Measurements from ENCODE around the gene MAP10.

The MAP10 gene

GRCh38 chr1:232766241-232766890, 38.9 kb upstream of the MAP10 start:
- Histone ChIP-seq H3K36me3 (replicated peaks; ENCODE audit: low read depth, low read length) (no peaks in the 10 kb centered on the region), H3K4me3 (ENCODE audit: low read length) (peak overlapping the region; percentile 32; the same call in 1 of the 2 replicates), H3K4me2 (ENCODE audit: low read length) (peak overlapping the region; percentile 43), H3K79me2 (ENCODE audit: low read length) (no peaks in the 10 kb centered on the region), H3K4me1 (ENCODE audit: low read length) (peaks cover 19% of the 10 kb centered on the region), H3K27me3 (ENCODE audit: low read depth, low read length) (no peaks in the 10 kb centered on the region), H2AFZ (ENCODE audit: low read depth, low read length) (peak overlapping the region; percentile 55; the same call in 1 of the 2 replicates), H3K9me3 (ENCODE audit: insufficient read depth, low read length) (no peaks in the 10 kb centered on the region), H4K20me1 (ENCODE audit: insufficient read depth, low read length) (no peaks in the 10 kb centered on the region), H3K9ac (ENCODE audit: low read length) (no peak overlapping the region), H3K27ac (ENCODE audit: low read length) (no peak overlapping the region; the same call in 1 of the 2 replicates)
- TF ChIP-seq CTCF (IDR thresholded peaks at IDR 0.05; ENCODE audit: low read depth, low read length): no peak
- TF ChIP-seq EZH2phosphoT487 (IDR thresholded peaks at IDR 0.05; ENCODE audit: low read depth): no peak

GRCh38 chr1:232766904-232767303, 38.3 kb upstream of the MAP10 start:
- no peak overlapping the region for H3K9ac ChIP-seq (ENCODE audit: low read length)
- no peaks in the 10 kb centered on the region for H3K9me3 ChIP-seq (ENCODE audit: insufficient read depth, low read length)
- H3K27ac ChIP-seq (ENCODE audit: low read length): peak overlapping the region; percentile 17
- H3K4me3 ChIP-seq (ENCODE audit: low read length): no peak overlapping the region
- peak overlapping the region; percentile 43; the same call in 1 of the 2 replicates for H3K4me2 ChIP-seq (ENCODE audit: low read length)
- no peak overlapping the region for H2AFZ ChIP-seq (ENCODE audit: low read depth, low read length)
- no peaks in the 10 kb centered on the region for H3K79me2 ChIP-seq (ENCODE audit: low read length)
- peaks cover 19% of the 10 kb centered on the region for H3K4me1 ChIP-seq (ENCODE audit: low read length)
- TF ChIP-seq CTCF (IDR thresholded peaks at IDR 0.05; ENCODE audit: low read depth, low read length): no peak
- H3K27me3 ChIP-seq (ENCODE audit: low read depth, low read length): no peaks in the 10 kb centered on the region
- H3K36me3 ChIP-seq (replicated peaks; ENCODE audit: low read depth, low read length): no peaks in the 10 kb centered on the region
- H4K20me1 ChIP-seq (ENCODE audit: insufficient read depth, low read length): no peaks in the 10 kb centered on the region

- H3K27me3 ChIP-seq (ENCODE audit: low read depth, low read length): no peaks in the 10 kb centered on the region
- TF ChIP-seq EZH2phosphoT487 (IDR thresholded peaks at IDR 0.05; ENCODE audit: low read depth) (no peak), CTCF (IDR thresholded peaks at IDR 0.05; ENCODE audit: low read depth, low read length) (no peak)
- peak overlapping the region; percentile 17 for H3K27ac ChIP-seq (ENCODE audit: low read length)
- H3K36me3 ChIP-seq (replicated peaks; ENCODE audit: low read depth, low read length): no peaks in the 10 kb centered on the region
- no peaks in the 10 kb centered on the region for H3K79me2 ChIP-seq (ENCODE audit: low read length)
- no peak overlapping the region for H3K9ac ChIP-seq (ENCODE audit: low read length)
- no peaks in the 10 kb centered on the region for H4K20me1 ChIP-seq (ENCODE audit: insufficient read depth, low read length)
- no peaks in the 10 kb centered on the region for H3K9me3 ChIP-seq (ENCODE audit: insufficient read depth, low read length)
- peak overlapping the region; percentile 43; the same call in 1 of the 2 replicates for H3K4me2 ChIP-seq (ENCODE audit: low read length)
- peaks cover 19% of the 10 kb centered on the region for H3K4me1 ChIP-seq (ENCODE audit: low read length)
- no peak overlapping the region for H2AFZ ChIP-seq (ENCODE audit: low read depth, low read length)
- no peak overlapping the region for H3K4me3 ChIP-seq (ENCODE audit: low read length)
These were observed 37.7 kb upstream of the MAP10 start for GRCh38 chr1:232767305-232768074.

- TF ChIP-seq EZH2phosphoT487 (IDR thresholded peaks at IDR 0.05; ENCODE audit: low read depth) (no peak), CTCF (IDR thresholded peaks at IDR 0.05; ENCODE audit: low read depth, low read length) (no peak)
- H2AFZ ChIP-seq (ENCODE audit: low read depth, low read length): no peak overlapping the region
- H3K9me3 ChIP-seq (ENCODE audit: insufficient read depth, low read length): no peaks in the 10 kb centered on the region
- no peak overlapping the region for H3K4me3 ChIP-seq (ENCODE audit: low read length)
- no peaks in the 10 kb centered on the region for H4K20me1 ChIP-seq (ENCODE audit: insufficient read depth, low read length)
- no peaks in the 10 kb centered on the region for H3K79me2 ChIP-seq (ENCODE audit: low read length)
- H3K9ac ChIP-seq (ENCODE audit: low read length): no peak overlapping the region
- H3K4me1 ChIP-seq (ENCODE audit: low read length): peaks cover 19% of the 10 kb centered on the region
- H3K27me3 ChIP-seq (ENCODE audit: low read depth, low read length): no peaks in the 10 kb centered on the region
- no peak overlapping the region for H3K27ac ChIP-seq (ENCODE audit: low read length)
- H3K36me3 ChIP-seq (replicated peaks; ENCODE audit: low read depth, low read length): no peaks in the 10 kb centered on the region
- no peak overlapping the region for H3K4me2 ChIP-seq (ENCODE audit: low read length)
These were observed 36.4 kb upstream of the MAP10 start for GRCh38 chr1:232768793-232769192.
